ENCODE data around the gene GPR55.

The GPR55 gene

DNA sequence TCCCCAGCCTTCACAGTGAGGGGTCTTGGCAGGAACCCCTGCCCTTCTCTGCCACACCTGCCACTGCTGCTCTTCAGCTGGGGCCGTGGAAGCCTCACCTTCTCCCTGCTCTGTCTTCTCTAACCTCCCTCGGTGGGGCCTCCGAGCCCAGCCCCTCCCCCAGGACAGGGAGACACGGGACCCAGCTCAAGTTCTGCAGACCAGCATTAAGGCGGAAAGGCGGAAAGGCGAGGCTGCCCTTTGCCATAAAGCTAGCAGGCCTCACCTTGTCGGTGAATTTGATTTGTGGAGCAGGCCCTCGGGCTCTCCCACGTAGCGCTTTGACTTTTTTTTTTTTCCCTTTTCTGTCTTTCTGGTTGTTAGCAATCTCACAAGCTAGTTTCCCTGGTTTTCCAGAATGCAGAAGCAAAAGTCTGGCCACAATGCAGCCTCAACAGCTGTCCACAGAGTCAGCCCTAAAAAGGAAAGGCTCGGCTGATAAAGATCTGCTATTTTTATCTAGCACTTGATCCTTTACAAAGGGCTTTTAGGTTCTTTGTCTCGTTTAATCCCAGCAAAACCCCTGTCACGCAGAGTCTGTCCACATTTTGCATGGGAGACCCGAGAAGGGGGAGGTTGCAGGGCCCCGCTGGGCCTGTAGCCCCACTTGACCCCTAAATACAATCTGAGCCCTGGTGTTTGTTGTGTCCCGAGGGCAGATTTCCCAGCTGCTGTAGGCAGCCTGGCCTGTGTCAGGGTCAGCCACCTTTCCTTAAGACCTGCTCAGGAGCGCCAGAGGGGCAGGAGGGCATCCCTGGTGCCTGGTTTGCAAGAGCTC lies 54.3 kb downstream of the GPR55 start:
- TF ChIP-seq CTCF (IDR thresholded peaks at IDR 0.05; ENCODE audit: low read depth, low read length, missing control alignments) = no peak
- DNase-seq (ENCODE audit: low read depth) = no peak
- no peak overlapping the region; the same call in 1 of the 2 replicates for H3K4me3 ChIP-seq (ENCODE audit: low read depth, low read length)

GRCh38 chr2:230869914-230870543 lies 55.0 kb downstream of the GPR55 start:
- DNase-seq (ENCODE audit: low read depth) = no peak
- TF ChIP-seq CTCF (IDR thresholded peaks at IDR 0.05; ENCODE audit: low read depth, low read length, missing control alignments) = no peak
- H3K4me3 ChIP-seq (ENCODE audit: low read depth, low read length) = no peak overlapping the region; the same call in 1 of the 2 replicates

DNA sequence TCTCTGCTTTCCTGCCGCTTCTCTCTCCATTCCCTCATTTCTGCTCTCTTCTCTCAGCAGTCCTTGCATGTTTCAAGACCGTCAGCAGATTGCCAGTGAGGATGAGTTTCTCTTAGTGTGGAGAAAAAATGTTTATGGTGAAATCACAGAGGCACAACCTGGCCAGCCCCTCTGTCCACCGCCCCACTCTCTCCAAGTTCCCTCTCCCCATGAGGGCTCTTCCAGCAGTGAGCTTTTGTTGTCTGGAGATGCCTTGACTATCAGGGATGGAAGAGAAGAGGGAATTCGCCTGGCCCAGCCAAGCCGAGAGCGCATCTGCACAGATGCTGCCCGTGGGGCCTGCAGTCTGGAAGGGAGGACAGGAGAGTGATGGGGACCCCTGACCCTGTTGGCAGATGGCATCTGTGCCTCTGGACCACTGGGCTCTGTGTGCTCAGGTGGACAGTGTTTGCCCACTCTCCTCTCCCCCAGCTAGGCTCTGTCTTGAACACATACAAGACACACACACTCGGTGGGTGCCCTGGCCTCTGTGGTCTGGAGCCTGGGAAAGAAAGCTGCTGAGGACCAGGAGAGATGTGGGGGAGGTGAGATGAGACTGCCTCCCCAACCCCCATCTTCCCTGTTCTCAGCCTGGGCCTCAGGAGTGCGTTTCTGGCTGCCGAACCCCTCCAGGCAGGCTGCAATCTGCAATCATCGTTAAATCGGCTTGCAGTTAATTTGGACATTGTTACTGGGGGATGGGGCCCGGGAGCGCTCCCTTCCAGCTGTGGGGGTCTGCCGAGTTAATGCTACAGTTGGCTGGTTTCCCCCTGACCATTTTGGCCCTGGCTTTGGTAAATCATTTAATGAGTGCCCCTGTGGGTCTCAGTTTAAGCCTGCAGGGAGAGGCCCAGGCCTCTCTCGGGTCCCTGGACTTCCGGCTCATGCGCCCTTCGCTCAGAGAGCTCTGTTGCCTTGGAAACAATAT lies 55.8 kb downstream of the GPR55 start:
- TF ChIP-seq CTCF (IDR thresholded peaks at IDR 0.05; ENCODE audit: low read depth, low read length, missing control alignments) = no peak
- no peak overlapping the region for H3K4me3 ChIP-seq (ENCODE audit: low read depth, low read length)
- no peak for DNase-seq (ENCODE audit: low read depth)

DNA sequence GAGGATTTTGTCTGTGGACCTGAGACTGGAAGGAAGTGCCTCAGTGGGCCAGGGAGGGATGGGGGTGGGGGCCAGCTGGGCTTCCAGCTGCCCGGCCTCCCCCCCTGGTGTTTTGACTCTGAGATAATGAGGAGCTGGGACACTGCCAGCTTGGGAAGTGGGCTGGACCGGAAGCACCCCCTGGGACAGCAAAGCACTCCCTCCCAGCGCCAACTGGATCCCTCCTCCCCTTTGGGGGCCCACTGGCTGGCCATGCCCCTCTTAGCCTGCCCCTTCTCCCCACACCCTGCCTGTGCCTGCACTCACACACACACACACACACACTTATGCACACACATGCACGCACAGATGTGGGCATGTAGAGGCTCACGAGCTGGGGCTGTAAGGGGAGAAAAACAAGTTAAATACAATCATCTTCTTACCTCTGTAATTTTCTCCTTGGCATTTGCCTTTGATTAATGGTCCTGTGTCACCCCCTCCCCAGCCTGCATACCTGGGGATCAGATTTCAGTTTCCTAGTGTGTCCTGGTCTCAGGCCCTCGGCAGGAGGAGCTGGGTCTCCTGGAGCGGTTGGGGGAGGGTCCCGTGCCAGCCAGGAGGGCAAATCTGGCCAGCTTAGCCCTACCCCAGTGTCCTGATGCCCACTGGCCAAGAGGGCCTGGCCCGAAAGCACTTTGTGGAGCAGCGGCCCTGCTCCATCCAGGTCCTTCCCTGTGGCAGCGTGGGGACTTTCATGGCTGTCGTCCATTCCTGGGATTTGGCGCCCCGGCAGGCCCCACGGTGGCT lies 56.7 kb downstream of the GPR55 start:
- no peak for DNase-seq (ENCODE audit: low read depth)
- H3K4me3 ChIP-seq (ENCODE audit: low read depth, low read length) = no peak overlapping the region
- no peak for TF ChIP-seq CTCF (IDR thresholded peaks at IDR 0.05; ENCODE audit: low read depth, low read length, missing control alignments)

DNA sequence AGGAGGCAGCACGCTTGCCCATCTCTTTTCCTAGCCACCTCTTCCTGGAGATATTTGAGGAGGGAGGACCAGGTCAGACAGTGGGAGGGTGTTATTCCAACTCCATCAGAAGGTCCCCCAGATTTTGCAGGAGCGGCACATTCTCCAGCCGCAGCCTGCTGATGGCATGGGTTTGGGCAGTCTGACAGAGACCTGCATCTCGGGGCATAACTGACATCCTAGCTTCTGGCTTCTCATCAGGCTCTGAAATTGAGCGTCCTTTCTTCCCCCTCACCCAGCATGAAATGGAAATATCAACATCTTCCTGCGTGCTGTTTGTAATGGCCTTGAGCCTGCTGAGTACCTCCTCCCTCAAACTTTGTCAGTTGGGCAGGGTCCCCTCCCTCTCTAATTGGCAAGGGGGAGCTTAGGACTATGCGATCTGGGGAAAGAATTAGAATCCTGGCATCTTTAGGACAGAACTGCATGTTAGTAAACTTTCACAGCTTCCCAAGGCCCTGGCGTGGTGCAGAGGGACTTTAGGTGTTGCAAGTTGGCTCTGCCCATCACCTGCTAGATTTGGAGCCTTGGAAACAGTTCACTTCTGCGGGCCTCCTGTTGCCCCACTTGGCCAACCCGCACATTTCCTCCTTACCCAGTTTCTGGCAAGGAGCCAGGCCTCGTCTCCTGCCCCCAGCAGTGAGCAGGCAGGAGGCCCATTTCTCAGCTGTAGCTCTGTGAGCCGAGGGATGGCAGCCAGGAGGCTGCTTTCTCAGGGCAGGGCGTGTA lies 58.1 kb downstream of the GPR55 start:
- no peak for TF ChIP-seq CTCF (IDR thresholded peaks at IDR 0.05; ENCODE audit: low read depth, low read length, missing control alignments)
- DNase-seq (ENCODE audit: low read depth) = no peak
- peak overlapping the region; percentile 88; the same call in 1 of the 2 replicates for H3K4me3 ChIP-seq (ENCODE audit: low read depth, low read length)

Measured in GM12864 (cell line).